Measurements from ENCODE around the gene TMEM106B.
"Not testable (repeated sequence)": the region's sequence is repeated elsewhere in the genome, so short reads cannot be mapped to it uniquely, and the experiment has no call there.

The TMEM106B gene

GRCh38 chr7:12211054-12211710 is at the start of gene TMEM106B:
TMEM106B (plus strand) TSS chr7:12211294; CDS start chr7:12214811, 3,517 bp downstream.
- Histone ChIP-seq H2AFZ (ENCODE audit: low read depth, low read length) (peak within 1 kb of the TSS; percentile 85), H3K36me3 (ENCODE audit: insufficient read depth, low read length) (peaks cover 13% of the 10 kb centered on the region), H3K27me3 (ENCODE audit: insufficient read depth, low read length) (peaks cover 13% of the 10 kb centered on the region), H3K4me3 (ENCODE audit: low read length) (peak within 1 kb of the TSS; percentile 76), H3K9me3 (ENCODE audit: low read length) (no peaks in the 10 kb centered on the region), H3K4me1 (ENCODE audit: insufficient read depth, low read length) (peaks cover 15% of the 10 kb centered on the region)

GRCh38 chr7:12162415-12163113 is 48.5 kb upstream of the TMEM106B start:
- H3K4me3 ChIP-seq (ENCODE audit: low read length): no peak overlapping the region
- no peaks in the 10 kb centered on the region for H3K27me3 ChIP-seq (ENCODE audit: insufficient read depth, low read length)
- no peaks in the 10 kb centered on the region for H3K9me3 ChIP-seq (ENCODE audit: low read length)
- H3K4me1 ChIP-seq (ENCODE audit: insufficient read depth, low read length): no peaks in the 10 kb centered on the region
- no peak overlapping the region for H2AFZ ChIP-seq (ENCODE audit: low read depth, low read length)
- no peaks in the 10 kb centered on the region for H3K36me3 ChIP-seq (ENCODE audit: insufficient read depth, low read length)

- H3K27me3 ChIP-seq (ENCODE audit: insufficient read depth, low read length); H3K9me3 ChIP-seq (ENCODE audit: low read length); H2AFZ ChIP-seq (ENCODE audit: low read depth, low read length); H3K36me3 ChIP-seq (ENCODE audit: insufficient read depth, low read length); H3K4me3 ChIP-seq (ENCODE audit: low read length); H3K4me1 ChIP-seq (ENCODE audit: insufficient read depth, low read length): not testable (repeated sequence)
Observed at GRCh38 chr7:12168065-12168464, 43.0 kb upstream of the TMEM106B start.

- H2AFZ ChIP-seq (ENCODE audit: low read depth, low read length); H3K36me3 ChIP-seq (ENCODE audit: insufficient read depth, low read length); H3K4me3 ChIP-seq (ENCODE audit: low read length); H3K27me3 ChIP-seq (ENCODE audit: insufficient read depth, low read length); H3K4me1 ChIP-seq (ENCODE audit: insufficient read depth, low read length); H3K9me3 ChIP-seq (ENCODE audit: low read length): not testable (repeated sequence)
Observed at GRCh38 chr7:12169981-12170820, 40.9 kb upstream of the TMEM106B start.

GRCh38 chr7:12173671-12174070 is 37.4 kb upstream of the TMEM106B start:
- H3K4me1 ChIP-seq (ENCODE audit: insufficient read depth, low read length): no peaks in the 10 kb centered on the region
- no peak overlapping the region for H3K4me3 ChIP-seq (ENCODE audit: low read length)
- H3K9me3 ChIP-seq (ENCODE audit: low read length): no peaks in the 10 kb centered on the region
- H3K36me3 ChIP-seq (ENCODE audit: insufficient read depth, low read length): no peaks in the 10 kb centered on the region
- H3K27me3 ChIP-seq (ENCODE audit: insufficient read depth, low read length): no peaks in the 10 kb centered on the region
- H2AFZ ChIP-seq (ENCODE audit: low read depth, low read length): no peak overlapping the region

- H3K36me3 ChIP-seq (ENCODE audit: insufficient read depth, low read length): no peaks in the 10 kb centered on the region
- no peaks in the 10 kb centered on the region for H3K4me1 ChIP-seq (ENCODE audit: insufficient read depth, low read length)
- H3K9me3 ChIP-seq (ENCODE audit: low read length): no peaks in the 10 kb centered on the region
- H2AFZ ChIP-seq (ENCODE audit: low read depth, low read length): no peak overlapping the region
- no peak overlapping the region for H3K4me3 ChIP-seq (ENCODE audit: low read length)
- no peaks in the 10 kb centered on the region for H3K27me3 ChIP-seq (ENCODE audit: insufficient read depth, low read length)
Observed at GRCh38 chr7:12174931-12175330, 36.2 kb upstream of the TMEM106B start.

- H3K4me3 ChIP-seq (ENCODE audit: low read length): no peak overlapping the region
Observed at GRCh38 chr7:12178317-12178716, 32.8 kb upstream of the TMEM106B start.

GRCh38 chr7:12194426-12194825 is 16.7 kb upstream of the TMEM106B start:
- Histone ChIP-seq H3K4me1 (ENCODE audit: insufficient read depth, low read length) (no peaks in the 10 kb centered on the region), H3K36me3 (ENCODE audit: insufficient read depth, low read length) (no peaks in the 10 kb centered on the region), H3K27me3 (ENCODE audit: insufficient read depth, low read length) (no peaks in the 10 kb centered on the region), H3K4me3 (ENCODE audit: low read length) (no peak overlapping the region), H2AFZ (ENCODE audit: low read depth, low read length) (no peak overlapping the region), H3K9me3 (ENCODE audit: low read length) (no peaks in the 10 kb centered on the region)

More at GRCh38 chr7:12178317-12178716, 32.8 kb upstream of the TMEM106B start:
- no peaks in the 10 kb centered on the region for H3K27me3 ChIP-seq (ENCODE audit: insufficient read depth, low read length)
- H3K9me3 ChIP-seq (ENCODE audit: low read length): no peaks in the 10 kb centered on the region
- no peaks in the 10 kb centered on the region for H3K4me1 ChIP-seq (ENCODE audit: insufficient read depth, low read length)
- H3K36me3 ChIP-seq (ENCODE audit: insufficient read depth, low read length): no peaks in the 10 kb centered on the region
- H2AFZ ChIP-seq (ENCODE audit: low read depth, low read length): no peak overlapping the region

GRCh38 chr7:12196386-12196785 is 14.7 kb upstream of the TMEM106B start:
- Histone ChIP-seq H3K36me3 (ENCODE audit: insufficient read depth, low read length) (no peaks in the 10 kb centered on the region), H2AFZ (ENCODE audit: low read depth, low read length) (no peak overlapping the region), H3K27me3 (ENCODE audit: insufficient read depth, low read length) (no peaks in the 10 kb centered on the region), H3K4me1 (ENCODE audit: insufficient read depth, low read length) (no peaks in the 10 kb centered on the region), H3K4me3 (ENCODE audit: low read length) (no peak overlapping the region), H3K9me3 (ENCODE audit: low read length) (no peaks in the 10 kb centered on the region)

- Histone ChIP-seq H3K36me3 (ENCODE audit: insufficient read depth, low read length) (no peaks in the 10 kb centered on the region), H2AFZ (ENCODE audit: low read depth, low read length) (no peak overlapping the region), H3K9me3 (ENCODE audit: low read length) (no peaks in the 10 kb centered on the region), H3K27me3 (ENCODE audit: insufficient read depth, low read length) (no peaks in the 10 kb centered on the region), H3K4me3 (ENCODE audit: low read length) (no peak overlapping the region), H3K4me1 (ENCODE audit: insufficient read depth, low read length) (no peaks in the 10 kb centered on the region)
Observed at GRCh38 chr7:12199363-12199762, 11.7 kb upstream of the TMEM106B start.

GRCh38 chr7:12207046-12207445 is 4.0 kb upstream of the TMEM106B start:
- Histone ChIP-seq H3K9me3 (ENCODE audit: low read length) (no peaks in the 10 kb centered on the region), H3K4me1 (ENCODE audit: insufficient read depth, low read length) (peaks cover 5% of the 10 kb centered on the region), H3K27me3 (ENCODE audit: insufficient read depth, low read length) (peaks cover 13% of the 10 kb centered on the region), H3K36me3 (ENCODE audit: insufficient read depth, low read length) (no peaks in the 10 kb centered on the region), H2AFZ (ENCODE audit: low read depth, low read length) (no peak overlapping the region), H3K4me3 (ENCODE audit: low read length) (no peak overlapping the region)

- H3K36me3 ChIP-seq (ENCODE audit: insufficient read depth, low read length): no peaks in the 10 kb centered on the region
Observed at GRCh38 chr7:12209221-12209620, 1.9 kb upstream of the TMEM106B start.

More at GRCh38 chr7:12209221-12209620, 1.9 kb upstream of the TMEM106B start:
- H3K4me1 ChIP-seq (ENCODE audit: insufficient read depth, low read length): peaks cover 15% of the 10 kb centered on the region
- H3K4me3 ChIP-seq (ENCODE audit: low read length): no peak overlapping the region
- no peak overlapping the region for H2AFZ ChIP-seq (ENCODE audit: low read depth, low read length)
- peaks cover 13% of the 10 kb centered on the region for H3K27me3 ChIP-seq (ENCODE audit: insufficient read depth, low read length)
- no peaks in the 10 kb centered on the region for H3K9me3 ChIP-seq (ENCODE audit: low read length)

Data from neuron (in vitro differentiated cells).